Neural crest cell (in vitro differentiated cells): Measurements from ENCODE around the gene FZD10. TPM values are rescaled to one million over a fixed set of nuclear protein-coding genes. Genes with fewer than 3 reads are reported as not detected.

Experiments used
- DNase-seq: peaks from one replicate; pipeline ENCODE4 v3.0.0; 2021; ENCODE audit warnings: low read depth, mixed read lengths, low spot score
- H3K27ac Mint-ChIP-seq: one replicate; pipeline ENCODE4 v1.8.0; 2021; ENCODE audit warnings: mild to moderate bottlenecking, mixed read lengths; ENCODE audit not compliant: unreplicated experiment
- H3K27me3 Mint-ChIP-seq: 2 replicates; pipeline ENCODE4 v1.8.0; 2021; ENCODE audit warnings: low read depth, mild to moderate bottlenecking, mixed read lengths
- H3K36me3 Mint-ChIP-seq: 2 replicates; pipeline ENCODE4 v1.8.0; 2021; ENCODE audit warnings: low read depth, mild to moderate bottlenecking, mixed read lengths
- H3K4me1 Mint-ChIP-seq: 2 replicates; pipeline ENCODE4 v1.8.0; 2021; ENCODE audit warnings: mixed read lengths
- H3K4me3 Mint-ChIP-seq: one replicate; pipeline ENCODE4 v1.8.0; 2021; ENCODE audit warnings: mild to moderate bottlenecking, mixed read lengths
- H3K9me3 Mint-ChIP-seq: 2 replicates; pipeline ENCODE4 v1.8.0; 2021; ENCODE audit warnings: mixed read lengths
- CTCF ChIP-seq: fragments of 200-600 bp; sonication (generic); conservative IDR thresholded peaks from 2 replicates; pipeline ENCODE4 v1.5.0; 2021; ENCODE audit warnings: antibody characterized with exemption, mild to moderate bottlenecking
- total RNA-seq: library from RNA; stranded (reverse); gene quantifications from 2 replicates; pipeline ENCODE4 v1.2.1, GENCODE V29; 2021

Gene FZD10
- total RNA-seq, 1 donor from 2014 or later: 15.5 TPM

GRCh38 chr12:130192642-130193345 lies 30.5 kb downstream of the FZD10 start:
- peaks cover 5% of the 10 kb centered on the region for H3K27me3 Mint-ChIP-seq
- H3K4me3 Mint-ChIP-seq: no peak overlapping the region
- DNase-seq: no peak
- no peaks in the 10 kb centered on the region for H3K36me3 Mint-ChIP-seq
- no peaks in the 10 kb centered on the region for H3K9me3 Mint-ChIP-seq
- TF ChIP-seq CTCF: peak; percentile 14
- no peak overlapping the region for H3K27ac Mint-ChIP-seq
- no peaks in the 10 kb centered on the region for H3K4me1 Mint-ChIP-seq

- Mint-ChIP-seq H3K4me3 (no peak overlapping the region), H3K27me3 (peaks cover 4% of the 10 kb centered on the region), H3K4me1 (no peaks in the 10 kb centered on the region), H3K27ac (no peak overlapping the region), H3K9me3 (no peaks in the 10 kb centered on the region), H3K36me3 (no peaks in the 10 kb centered on the region)
- DNase-seq: no peak
- no peak for TF ChIP-seq CTCF
Measured at GRCh38 chr12:130194154-130194553, 31.9 kb downstream of the FZD10 start.

- Mint-ChIP-seq H3K4me3 (no peak overlapping the region), H3K27me3 (peaks cover 4% of the 10 kb centered on the region), H3K4me1 (no peaks in the 10 kb centered on the region), H3K27ac (no peak overlapping the region), H3K9me3 (peaks cover 2% of the 10 kb centered on the region), H3K36me3 (no peaks in the 10 kb centered on the region)
- no peak for TF ChIP-seq CTCF
- no peak for DNase-seq
Measured at GRCh38 chr12:130195369-130195768, 33.1 kb downstream of the FZD10 start.

GRCh38 chr12:130195776-130196175 lies 33.5 kb downstream of the FZD10 start:
- no peak overlapping the region for H3K4me3 Mint-ChIP-seq
- H3K36me3 Mint-ChIP-seq: no peaks in the 10 kb centered on the region
- no peak overlapping the region for H3K27ac Mint-ChIP-seq
- H3K4me1 Mint-ChIP-seq: no peaks in the 10 kb centered on the region
- no peak for DNase-seq
- peaks cover 4% of the 10 kb centered on the region for H3K27me3 Mint-ChIP-seq
- no peak for TF ChIP-seq CTCF
- peaks cover 3% of the 10 kb centered on the region for H3K9me3 Mint-ChIP-seq

- no peak for DNase-seq
- Mint-ChIP-seq H3K4me1 (no peaks in the 10 kb centered on the region), H3K4me3 (no peak overlapping the region), H3K27ac (no peak overlapping the region), H3K27me3 (peaks cover 4% of the 10 kb centered on the region), H3K9me3 (peaks cover 3% of the 10 kb centered on the region), H3K36me3 (no peaks in the 10 kb centered on the region)
- TF ChIP-seq CTCF: no peak
Measured at GRCh38 chr12:130196827-130197226, 34.6 kb downstream of the FZD10 start.
